Activated T-helper 2 cell treated with anti-CD3 and anti-CD28 coated beads, Interferon-gamma antibody, Interleukin-2, Interleukin-4, amounts not matched to agents 10 μg/mL and 5 μg/mL and 100 μg/mL, durations not matched to agents 14 hours and 24 hours and 36 hours (primary cell): ENCODE measurements around the gene GRAPL. TPM values are rescaled to one million over a fixed set of nuclear protein-coding genes. Genes with fewer than 3 reads are reported as not detected.
"Not testable (repeated sequence)": the region's sequence is repeated elsewhere in the genome, so short reads cannot be mapped to it uniquely, and the experiment has no call there.

ENCODE experiments used
- DNase-seq: peaks from one replicate; pipeline ENCODE4 v3.0.0; 2021; ENCODE audit warnings: low spot score
- H3K27ac Mint-ChIP-seq: one replicate; pipeline ENCODE4 v1.8.0; 2021; ENCODE audit warnings: mixed read lengths
- H3K27me3 Mint-ChIP-seq: one replicate; pipeline ENCODE4 v1.8.0; 2021; ENCODE audit warnings: low read depth, mixed read lengths
- H3K36me3 Mint-ChIP-seq: one replicate; pipeline ENCODE4 v1.8.0; 2021; ENCODE audit warnings: low read depth, mixed read lengths
- H3K4me1 Mint-ChIP-seq: one replicate; pipeline ENCODE4 v1.8.0; 2021; ENCODE audit warnings: low read depth, mixed read lengths
- H3K4me3 Mint-ChIP-seq: one replicate; pipeline ENCODE4 v1.8.0; 2021; ENCODE audit warnings: low read depth, mild to moderate bottlenecking, moderate library complexity, mixed read lengths
- H3K9me3 Mint-ChIP-seq: one replicate; pipeline ENCODE4 v1.8.0; 2021; ENCODE audit warnings: mixed read lengths
- intact Hi-C: fragments of 100-400 bp; cut with micrococcal nuclease; formaldehyde crosslinking; loops from one replicate; pipeline ENCODE4 v1.15.1; 2023
- total RNA-seq: library from RNA; stranded (reverse); gene quantifications from 2 replicates; pipeline ENCODE4 v1.2.3, GENCODE V29; 2022

Gene GRAPL
- 5.2 and 5.3 TPM in 2 replicates for total RNA-seq

GRCh38 chr17:19127148-19127980 is at the start of gene GRAPL:
Gene GRAPL (plus strand): TSS chr17:19127589. CDS start chr17:19127620, 31 bp downstream.
- DNase-seq, H3K4me3 Mint-ChIP-seq, H3K4me1 Mint-ChIP-seq, intact Hi-C loops, H3K9me3 Mint-ChIP-seq, H3K27ac Mint-ChIP-seq, H3K36me3 Mint-ChIP-seq, H3K27me3 Mint-ChIP-seq: not testable (repeated sequence)

GRCh38 chr17:19088804-19089685 is 38.3 kb upstream of the GRAPL start:
- H3K27me3 Mint-ChIP-seq, H3K4me1 Mint-ChIP-seq, intact Hi-C loops, H3K9me3 Mint-ChIP-seq, DNase-seq, H3K27ac Mint-ChIP-seq, H3K36me3 Mint-ChIP-seq, H3K4me3 Mint-ChIP-seq: not testable (repeated sequence)

GRCh38 chr17:19090058-19090772 is 37.2 kb upstream of the GRAPL start:
- DNase-seq, H3K27me3 Mint-ChIP-seq, H3K4me3 Mint-ChIP-seq, H3K9me3 Mint-ChIP-seq, H3K27ac Mint-ChIP-seq, H3K4me1 Mint-ChIP-seq, H3K36me3 Mint-ChIP-seq, intact Hi-C loops: not testable (repeated sequence)

- H3K27me3 Mint-ChIP-seq, H3K4me3 Mint-ChIP-seq, DNase-seq, H3K4me1 Mint-ChIP-seq, intact Hi-C loops, H3K9me3 Mint-ChIP-seq, H3K36me3 Mint-ChIP-seq, H3K27ac Mint-ChIP-seq: not testable (repeated sequence)
Observed at GRCh38 chr17:19092737-19093683, 34.4 kb upstream of the GRAPL start.

GRCh38 chr17:19093684-19094438 is 33.5 kb upstream of the GRAPL start:
- H3K9me3 Mint-ChIP-seq, H3K27me3 Mint-ChIP-seq, intact Hi-C loops, H3K27ac Mint-ChIP-seq, H3K4me1 Mint-ChIP-seq, DNase-seq, H3K36me3 Mint-ChIP-seq, H3K4me3 Mint-ChIP-seq: not testable (repeated sequence)

- intact Hi-C loops, DNase-seq, H3K27me3 Mint-ChIP-seq: not testable (repeated sequence)
Observed at GRCh38 chr17:19108517-19108916, 18.9 kb upstream of the GRAPL start.

GRCh38 chr17:19110189-19111097 is 16.9 kb upstream of the GRAPL start:
- H3K36me3 Mint-ChIP-seq, H3K4me3 Mint-ChIP-seq, DNase-seq, H3K27ac Mint-ChIP-seq, H3K4me1 Mint-ChIP-seq, H3K27me3 Mint-ChIP-seq, H3K9me3 Mint-ChIP-seq, intact Hi-C loops: not testable (repeated sequence)

More at GRCh38 chr17:19108517-19108916, 18.9 kb upstream of the GRAPL start:
- not testable (repeated sequence) for H3K27ac Mint-ChIP-seq, H3K36me3 Mint-ChIP-seq, H3K9me3 Mint-ChIP-seq, H3K4me3 Mint-ChIP-seq, H3K4me1 Mint-ChIP-seq

- H3K9me3 Mint-ChIP-seq, intact Hi-C loops, H3K27ac Mint-ChIP-seq, H3K36me3 Mint-ChIP-seq, H3K4me1 Mint-ChIP-seq, H3K27me3 Mint-ChIP-seq: not testable (repeated sequence)
- peak overlapping the region; percentile 37 for H3K4me3 Mint-ChIP-seq
- DNase-seq = peak; percentile 53
Observed at GRCh38 chr17:19111111-19111711, 16.2 kb upstream of the GRAPL start.

- peak; percentile 65 for DNase-seq
- H3K27ac Mint-ChIP-seq = peak overlapping the region; percentile 38
- H3K4me1 Mint-ChIP-seq, H3K36me3 Mint-ChIP-seq, H3K27me3 Mint-ChIP-seq, intact Hi-C loops, H3K9me3 Mint-ChIP-seq, H3K4me3 Mint-ChIP-seq: not testable (repeated sequence)
Observed at GRCh38 chr17:19111801-19112458, 15.5 kb upstream of the GRAPL start.

- DNase-seq, intact Hi-C loops, H3K4me1 Mint-ChIP-seq, H3K27me3 Mint-ChIP-seq, H3K4me3 Mint-ChIP-seq, H3K9me3 Mint-ChIP-seq, H3K36me3 Mint-ChIP-seq, H3K27ac Mint-ChIP-seq: not testable (repeated sequence)
Observed at GRCh38 chr17:19112459-19112826, 14.9 kb upstream of the GRAPL start.
